GM12873 (cell line): Measurements from ENCODE around the gene HAO1.
A peak's percentile ranks its signal among the peaks of the same experiment; 100 is the strongest.

Source experiments
- CTCF ChIP-seq: IDR thresholded peaks from 2 replicates; pipeline ENCODE4 v1.5.1; 2012; ENCODE audit warnings: low read depth, mild to moderate bottlenecking, moderate library complexity, low read length, control low read depth; ENCODE audit not compliant: insufficient read depth; ENCODE audit errors: missing control alignments

The HAO1 gene

GRCh38 chr20:7882076-7882475 is 58.2 kb downstream of the HAO1 start:
- no peak for TF ChIP-seq CTCF

GRCh38 chr20:7881551-7881950 is 58.7 kb downstream of the HAO1 start:
- no peak for TF ChIP-seq CTCF

DNA sequence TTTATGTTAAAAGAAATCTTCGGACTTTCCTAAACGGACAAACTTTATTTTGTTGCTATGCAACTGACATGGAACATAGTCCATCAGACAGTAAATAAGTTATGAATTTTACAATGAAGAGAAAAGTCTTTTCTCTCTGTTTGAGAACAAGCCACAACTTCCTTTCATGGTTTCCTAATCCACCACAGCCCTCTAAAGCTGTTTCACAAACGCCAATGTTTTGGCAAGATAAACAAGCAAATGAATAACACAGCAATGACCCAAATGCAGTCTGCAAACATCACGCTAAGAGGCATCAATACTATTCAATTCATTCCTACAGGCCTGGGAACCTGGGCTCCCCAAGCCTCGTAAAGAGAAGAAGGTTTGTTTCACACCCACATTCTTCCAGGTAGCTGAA is 60.4 kb downstream of the HAO1 start:
- no peak for TF ChIP-seq CTCF

DNA sequence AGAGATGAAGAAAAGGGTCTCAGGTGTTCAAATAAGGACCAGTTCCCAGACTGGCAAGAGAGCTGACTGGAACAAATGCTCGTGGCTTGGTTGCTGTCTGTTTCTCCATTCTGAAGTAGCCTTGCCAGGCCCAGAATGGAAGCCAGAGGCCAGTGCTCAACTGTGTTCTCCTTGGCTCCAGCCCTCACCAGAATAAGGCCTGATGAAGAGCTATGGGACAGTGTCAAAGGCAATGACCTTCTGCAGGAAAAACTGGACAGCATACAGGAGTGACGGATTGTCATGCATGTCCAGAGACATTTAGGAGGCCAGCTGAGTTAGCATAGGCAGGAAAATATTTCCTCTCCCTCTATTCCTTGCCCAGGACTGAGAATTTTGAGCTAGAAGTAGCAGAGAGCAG is 72.2 kb downstream of the HAO1 start:
- TF ChIP-seq CTCF, result no peak

GRCh38 chr20:7866285-7866684 is 74.0 kb downstream of the HAO1 start:
- TF ChIP-seq CTCF, result no peak

DNA sequence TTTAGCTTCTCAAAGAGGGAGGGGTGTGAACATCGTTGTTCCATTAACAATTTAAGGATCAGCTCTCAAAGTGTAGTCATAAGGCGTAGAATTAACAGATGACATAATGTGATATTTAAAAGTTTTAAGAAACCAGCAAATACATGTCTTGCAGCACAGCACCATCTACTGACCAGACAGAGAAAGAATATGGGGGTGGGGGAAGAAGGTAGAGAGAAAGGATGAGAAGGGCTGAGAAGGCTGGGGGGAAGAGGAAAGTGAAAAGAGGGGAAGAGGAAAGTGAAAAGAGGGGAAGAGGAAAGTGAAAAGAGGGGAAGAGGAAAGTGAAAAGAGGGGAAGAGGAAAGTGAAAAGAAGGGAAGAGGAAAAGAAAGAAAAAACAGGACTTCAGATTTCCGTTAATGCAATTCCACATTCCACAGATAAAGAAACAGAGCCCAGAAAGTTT is 80.9 kb downstream of the HAO1 start:
- peak; percentile 51 for TF ChIP-seq CTCF

DNA sequence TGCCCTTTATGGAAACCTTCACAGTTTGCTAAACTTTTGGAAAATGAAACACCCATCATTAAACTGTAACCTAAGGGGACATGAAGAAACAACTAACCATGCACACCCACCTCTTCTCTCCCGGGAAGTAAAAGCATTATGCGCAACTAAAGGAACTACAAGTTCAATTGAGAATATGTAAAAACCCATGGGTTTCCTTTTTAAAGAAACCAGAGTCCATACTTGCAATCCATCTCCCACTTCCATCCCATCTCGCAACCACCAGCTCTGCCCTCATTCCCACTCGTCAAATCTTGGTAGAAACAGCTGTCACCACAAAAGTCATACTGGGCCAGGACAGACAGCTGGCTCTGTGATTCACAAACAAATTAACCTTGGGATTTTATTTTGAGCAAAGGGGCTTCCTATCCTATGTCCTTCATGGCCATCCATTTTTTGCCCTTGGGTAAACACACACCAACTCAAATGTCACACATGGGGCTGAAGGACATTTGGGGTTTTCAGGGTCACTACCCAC is 81.5 kb downstream of the HAO1 start:
- TF ChIP-seq CTCF, result no peak
